Activated CD4-positive, alpha-beta T cell treated with anti-CD3 and anti-CD28 coated beads, Interleukin-2, Interleukin-6, amounts not matched to agents 100 ng/mL and 50 ng/mL, durations not matched to agents 16 hours and 8 hours (primary cell): Measurements from ENCODE around the gene POLR1F.
A peak's percentile ranks its signal among the peaks of the same experiment; 100 is the strongest.

Experiments used
- DNase-seq: peaks from one replicate; pipeline ENCODE4 v3.0.0-alpha.2; 2020

The POLR1F gene

GRCh38 chr7:19674266-19674960 lies 34.4 kb downstream of the POLR1F start:
- DNase-seq, result no peak

- no peak for DNase-seq
These were observed 38.0 kb downstream of the POLR1F start for GRCh38 chr7:19670806-19671205.

- peak; percentile 6 for DNase-seq
These were observed 43.3 kb downstream of the POLR1F start for GRCh38 chr7:19665399-19666008.

GRCh38 chr7:19663816-19664462 lies 44.9 kb downstream of the POLR1F start:
- DNase-seq, result no peak

- DNase-seq, result no peak
These were observed 60.0 kb downstream of the POLR1F start for GRCh38 chr7:19648791-19649190.
